GM12891 (cell line): Measurements from ENCODE around the gene TRAPPC8.

Experiments
- POLR2A ChIP-seq: IDR thresholded peaks from 2 replicates; pipeline ENCODE4 v1.6.1; 2011; ENCODE audit warnings: low read depth, low read length, control low read depth
- POLR2AphosphoS5 ChIP-seq: IDR thresholded peaks from 2 replicates; pipeline ENCODE4 v1.6.1; 2011; ENCODE audit warnings: low read depth, low read length, control low read depth
- POU2F2 ChIP-seq: IDR thresholded peaks from 2 replicates; pipeline ENCODE4 v1.6.1; 2011; ENCODE audit warnings: low read depth, mild to moderate bottlenecking, control low read depth, low read length, moderate library complexity
- SPI1 ChIP-seq: IDR thresholded peaks from 2 replicates; pipeline ENCODE4 v1.6.1; 2011; ENCODE audit warnings: low read depth, low read length, control low read depth
- TAF1 ChIP-seq: IDR thresholded peaks from 2 replicates; pipeline ENCODE4 v1.6.1; 2011; ENCODE audit warnings: low read depth, low read length, control low read depth

- TF ChIP-seq SPI1 (no peak), POLR2A (no peak), POLR2AphosphoS5 (no peak), TAF1 (no peak), POU2F2 (no peak)
Observed at GRCh38 chr18:31976242-31976641, 33.3 kb upstream of the TRAPPC8 start.
